Articular chondrocyte of knee joint (primary cell): ENCODE results near the gene MORF4L1. TPM values are rescaled to one million over a fixed set of nuclear protein-coding genes. Genes with fewer than 3 reads are reported as not detected.

ENCODE experiments used
- small RNA-seq: library from RNA; depleted of rRNA; stranded (forward); fragments of <200 nt; gene quantifications from one replicate; pipeline ENCODE3, GENCODE V24; 2012
- total RNA-seq: library from RNA; depleted of rRNA; stranded (reverse); fragments of >200 nt; gene quantifications from 2 replicates; pipeline ENCODE4 v1.2.3, GENCODE V29; 2012

The MORF4L1 gene
- total RNA-seq: 424 and 468 TPM in 2 replicates

GRCh38 chr15:78872155-78872971 is at the start of gene MORF4L1:
TSS of gene MORF4L1 (plus strand) at chr15:78872890. CDS start at chr15:78873018, 128 bp downstream.

GRCh38 chr15:78944669-78945407 is 72.1 kb downstream of the MORF4L1 start, which contains the start of gene CTSH:
TSS of gene CTSH (minus strand) at chr15:78945046. CDS start at chr15:78944981, 65 bp downstream.

Small RNA genes lying within 50 kb of the gene (small RNA-seq; reads per million reads assigned to genes)
- gene RNU6-415P: not detected

Other genes starting within 250 kb of the MORF4L1 start
- not detected in 2 replicates for gene CHRNB4, start 231.7 kb upstream of the MORF4L1 start, total RNA-seq
- 3.1 and 5.1 TPM in 2 replicates for gene ADAMTS7, start 61.4 kb upstream of the MORF4L1 start, total RNA-seq
- 4.1 and 4.8 TPM in 2 replicates for gene CTSH, start 72.2 kb downstream of the MORF4L1 start, total RNA-seq
- not detected in 2 replicates for gene RASGRF1, start 217.9 kb downstream of the MORF4L1 start, total RNA-seq